Psoas muscle (tissue), 8 donors: ENCODE results near the gene CCDC201. TPM values are rescaled to one million over a fixed set of nuclear protein-coding genes. Genes with fewer than 3 reads are reported as not detected.

Experiments used
- ATAC-seq, 4 donors: fragments of 200-7000 bp; cut with Tn5 transposase; one replicate each; pipeline ENCODE4 v1.9.1; 2020; ENCODE audit warnings: moderate library complexity in 3 of 4, mild to moderate bottlenecking in 2 of 4
- DNase-seq, 2 donors: peaks; one replicate each; pipeline ENCODE4 v3.0.0-alpha.2; 2020
- H3K27ac ChIP-seq: fragments of 200-600 bp; one replicate; pipeline ENCODE4 v1.8.0; 2022
- H3K27me3 ChIP-seq, 3 donors: fragments of 200-600 bp in 1 of 3; one replicate each; pipeline versions ENCODE4 v1.6.1 to v1.8.0; 2013 to 2022; ENCODE audit warnings: low read length in 2 of 3, mild to moderate bottlenecking in 2 of 3, moderate library complexity in 1 of 3; ENCODE audit not compliant: insufficient read depth in 3 of 3
- H3K36me3 ChIP-seq, 2 donors: fragments of 200-600 bp in 1 of 2; one replicate each; pipeline versions ENCODE4 v1.6.1 to v1.8.0; 2013 to 2022; ENCODE audit warnings: low read depth in 1 of 2, mild to moderate bottlenecking in 1 of 2, moderate library complexity in 1 of 2; ENCODE audit not compliant: insufficient read depth in 1 of 2
- H3K4me1 ChIP-seq: fragments of 200-600 bp; one replicate; pipeline ENCODE4 v1.8.0; 2022
- H3K4me3 ChIP-seq: fragments of 200-600 bp; one replicate; pipeline ENCODE4 v1.8.0; 2022; ENCODE audit warnings: mild to moderate bottlenecking
- H3K9me3 ChIP-seq: fragments of 200-600 bp; one replicate; pipeline ENCODE4 v1.8.0; 2022
- CTCF ChIP-seq: fragments of 200-600 bp; IDR thresholded peaks from one replicate; pipeline ENCODE4 v1.8.0; 2022; ENCODE audit warnings: antibody characterized with exemption
- WGBS, 3 donors: extraction: QIAGEN DNeasy Blood & Tissue Kit; methylation state at CpG; one replicate each; pipeline versions ENCODE4 v1.1.6 to v1.1.7; 2013; 5-methylcytosine and 5-hydroxymethylcytosine counted together
- intact Hi-C, 2 donors: fragments of 100-400 bp; cut with DNase I; formaldehyde crosslinking; loops; one replicate each; pipeline versions ENCODE4 v1.11.0 to v1.14.2; 2022
- polyA plus RNA-seq, 3 donors: library from polyadenylated mRNA; stranded (reverse); fragments of 200-250 nt; gene quantifications; one replicate each; pipeline ENCODE4 v1.2.3, GENCODE V29; 2013
- total RNA-seq, 4 donors: library from RNA; stranded (reverse); fragmentation: NEBNext Ultra II Directional in 2 of 4; extraction: Animal tissue kit (Norgen Biotek cat#: 25700) in 2 of 4; gene quantifications; one replicate each; pipeline versions ENCODE4 v1.2.1 to v1.2.4, GENCODE V29; 2021 to 2023
- donor health status: healthy with polysubstance abuse.
- donor health status: DM: no; HTN: no; CAD: no; lungs with moderate emphysema.
- donor health status: Bipolar disorder and iron deficiency.
- donor health status: healthy.
- donor health status: DM: yes; HTN: yes; CAD: no.
- donor health status: DM: no; HTN: no; CAD: no.
- donor health status: DM: no; HTN: no; CAD: no.
- donor health status: DM: yes; HTN: yes; CAD: no.

The CCDC201 gene
- total and polyA plus RNA-seq, 7 donors, result not detected

GRCh38 chr7:45872116-45873034 lies 507 bp downstream of the CCDC201 start:
- 61 to 73% (median 72%) methylated on average over 8 to 10 of the region's 10 CpGs for WGBS, 3 donors
- ATAC-seq, result no peak
- intact Hi-C loops, result no loop called here

GRCh38 chr7:45869426-45869825 lies 3.5 kb downstream of the CCDC201 start:
- DNase-seq, result no peak

More at GRCh38 chr7:45872116-45873034, 507 bp downstream of the CCDC201 start:
- no peaks in the 10 kb centered on the region for H3K4me1 ChIP-seq
- TF ChIP-seq CTCF, result no peak
- no peak overlapping the region for H3K27ac ChIP-seq
- DNase-seq, result no peak
- H3K27me3 ChIP-seq, result peaks cover 0 to 6% (median 0%) of the 10 kb centered on the region in 3 donors
- H3K4me3 ChIP-seq, result no peak overlapping the region
- H3K36me3 ChIP-seq, result no peaks in the 10 kb centered on the region
- no peaks in the 10 kb centered on the region for H3K9me3 ChIP-seq

GRCh38 chr7:45867471-45867870 lies 5.4 kb downstream of the CCDC201 start:
- no peak for ATAC-seq
- Histone ChIP-seq H3K4me1 (no peaks in the 10 kb centered on the region), H3K27me3 (peaks cover 0 to 8% (median 6%) of the 10 kb centered on the region in 3 donors), H3K27ac (no peak overlapping the region), H3K4me3 (no peak overlapping the region), H3K9me3 (no peaks in the 10 kb centered on the region), H3K36me3 (no peaks in the 10 kb centered on the region)
- intact Hi-C loops, result no loop called here
- no peak for DNase-seq
- no peak for TF ChIP-seq CTCF
- 46 to 64% (median 57%) methylated on average over 2 of the region's 2 CpGs for WGBS, 3 donors

More at GRCh38 chr7:45869426-45869825, 3.5 kb downstream of the CCDC201 start:
- no peak for ATAC-seq
- Histone ChIP-seq H3K4me3 (no peak overlapping the region), H3K4me1 (no peaks in the 10 kb centered on the region), H3K27ac (no peak overlapping the region), H3K9me3 (no peaks in the 10 kb centered on the region), H3K36me3 (no peaks in the 10 kb centered on the region), H3K27me3 (peaks cover 0 to 8% (median 0%) of the 10 kb centered on the region in 3 donors)
- WGBS, 3 donors, result 71 to 74% (median 72%) methylated on average over 4 of the region's 4 CpGs
- intact Hi-C loops, result no loop called here
- TF ChIP-seq CTCF, result no peak

- DNase-seq (no peak), ATAC-seq (no peak)
- Histone ChIP-seq H3K9me3 (no peaks in the 10 kb centered on the region), H3K36me3 (no peaks in the 10 kb centered on the region), H3K27me3 (peaks cover 0 to 8% (median 6%) of the 10 kb centered on the region in 3 donors), H3K27ac (no peak overlapping the region), H3K4me3 (no peak overlapping the region), H3K4me1 (no peaks in the 10 kb centered on the region)
- intact Hi-C loops, result no loop called here
- whole genome bisulfite sequencing, 3 donors, result 50 to 56% (median 50%) methylated on average over 13 of the region's 13 CpGs
- no peak for TF ChIP-seq CTCF
These were observed 7.1 kb downstream of the CCDC201 start for GRCh38 chr7:45865594-45866410.
